Measurements from ENCODE around the gene C4orf50.

DNA sequence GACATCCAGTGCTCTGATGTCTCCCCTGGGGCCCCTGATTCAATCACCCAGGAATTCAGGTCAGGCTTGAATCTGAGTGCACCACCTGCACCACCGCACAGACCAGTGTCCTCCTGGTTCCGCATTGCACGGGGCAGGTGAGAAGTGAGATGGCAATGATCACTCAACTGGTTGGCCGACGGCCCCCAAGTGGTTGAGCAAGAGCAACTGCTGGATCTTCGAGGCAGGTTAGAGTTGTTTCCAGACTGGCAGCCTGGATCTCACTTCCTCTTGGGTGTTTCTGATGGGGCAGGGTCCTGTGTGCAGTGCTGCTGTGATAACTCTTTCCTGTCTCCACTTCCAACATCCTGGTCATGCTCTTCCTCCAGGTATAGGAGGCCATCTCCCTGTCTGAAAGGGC lies 50.4 kb downstream of the C4orf50 start:
- TF ChIP-seq, protein P1, sequence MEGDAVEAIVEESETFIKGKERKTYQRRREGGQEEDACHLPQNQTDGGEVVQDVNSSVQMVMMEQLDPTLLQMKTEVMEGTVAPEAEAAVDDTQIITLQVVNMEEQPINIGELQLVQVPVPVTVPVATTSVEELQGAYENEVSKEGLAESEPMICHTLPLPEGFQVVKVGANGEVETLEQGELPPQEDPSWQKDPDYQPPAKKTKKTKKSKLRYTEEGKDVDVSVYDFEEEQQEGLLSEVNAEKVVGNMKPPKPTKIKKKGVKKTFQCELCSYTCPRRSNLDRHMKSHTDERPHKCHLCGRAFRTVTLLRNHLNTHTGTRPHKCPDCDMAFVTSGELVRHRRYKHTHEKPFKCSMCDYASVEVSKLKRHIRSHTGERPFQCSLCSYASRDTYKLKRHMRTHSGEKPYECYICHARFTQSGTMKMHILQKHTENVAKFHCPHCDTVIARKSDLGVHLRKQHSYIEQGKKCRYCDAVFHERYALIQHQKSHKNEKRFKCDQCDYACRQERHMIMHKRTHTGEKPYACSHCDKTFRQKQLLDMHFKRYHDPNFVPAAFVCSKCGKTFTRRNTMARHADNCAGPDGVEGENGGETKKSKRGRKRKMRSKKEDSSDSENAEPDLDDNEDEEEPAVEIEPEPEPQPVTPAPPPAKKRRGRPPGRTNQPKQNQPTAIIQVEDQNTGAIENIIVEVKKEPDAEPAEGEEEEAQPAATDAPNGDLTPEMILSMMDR (IDR thresholded peaks at IDR 0.05; ENCODE audit: insufficient read depth, low read depth, low read length) = no peak
- no peak for TF ChIP-seq EZH2 (IDR thresholded peaks at IDR 0.05; ENCODE audit: insufficient read depth, low read length)

All from astrocyte (in vitro differentiated cells and primary cell).